Upper lobe of right lung (tissue), 1 donor: ENCODE data around the gene DPP4. TPM values are rescaled to one million over a fixed set of nuclear protein-coding genes. Genes with fewer than 3 reads are reported as not detected.
A peak's percentile ranks its signal among the peaks of the same experiment; 100 is the strongest.

Experiments used
- ATAC-seq: fragments of 200-7000 bp; cut with Tn5 transposase; one replicate; pipeline ENCODE4 v1.9.1; 2020; ENCODE audit warnings: mild to moderate bottlenecking, moderate library complexity
- DNase-seq: peaks from one replicate; pipeline ENCODE4 v3.0.0-alpha.2; 2020
- H3K27ac ChIP-seq: fragments of 200-600 bp; one replicate; pipeline ENCODE4 v1.8.0; 2022
- H3K27me3 ChIP-seq: fragments of 200-600 bp; one replicate; pipeline ENCODE4 v1.8.0; 2022; ENCODE audit warnings: mild to moderate bottlenecking
- H3K36me3 ChIP-seq: fragments of 200-600 bp; one replicate; pipeline ENCODE4 v1.8.0; 2022
- H3K4me1 ChIP-seq: fragments of 200-600 bp; one replicate; pipeline ENCODE4 v1.8.0; 2022
- H3K4me3 ChIP-seq: fragments of 200-600 bp; one replicate; pipeline ENCODE4 v1.8.0; 2022; ENCODE audit warnings: mild to moderate bottlenecking
- H3K9me3 ChIP-seq: fragments of 200-600 bp; one replicate; pipeline ENCODE4 v1.8.0; 2022
- CTCF ChIP-seq: fragments of 200-600 bp; IDR thresholded peaks from one replicate; pipeline ENCODE4 v1.8.0; 2022; ENCODE audit warnings: antibody characterized with exemption
- intact Hi-C: fragments of 100-400 bp; cut with DNase I; formaldehyde crosslinking; loops from one replicate; pipeline ENCODE4 v1.11.0; 2022
- long read RNA-seq: library from polyadenylated mRNA; unstranded; transcript quantifications from one replicate; pipeline ENCODE4 v2.0.0, GENCODE V29; 2021
- total RNA-seq: library from RNA; stranded (reverse); fragmentation: NEBNext Ultra II Directional; extraction: Animal tissue kit (Norgen Biotek cat#: 25700); gene quantifications from one replicate; pipeline ENCODE4 v1.2.1, GENCODE V29; 2021
- donor health status: DM: no; HTN: yes; CAD: no; lungs with severe emphysema.

The DPP4 gene
- 30.7 TPM for total RNA-seq
- long read RNA-seq, transcript DPP4-201 (26 exons, 3,904 nt): major isoform, 76 of 100 reads
- long read RNA-seq, partial matches to known transcripts: 8 of 100 reads
- long read RNA-seq, other reads (novel, unspliced or antisense): 16 of 100 reads

GRCh38 chr2:162073888-162074631 lies at the start of gene DPP4:
Gene DPP4, minus strand, starts transcription at chr2:162074215. Its CDS starts 234 bp downstream, at chr2:162073981.
- peak; percentile 81 for DNase-seq
- peak within 1 kb of the TSS; percentile 64 for H3K4me3 ChIP-seq
- peak within 1 kb of the TSS; percentile 65 for H3K27ac ChIP-seq
- H3K36me3 ChIP-seq: no peaks in the 10 kb centered on the region
- peak; percentile 6 for TF ChIP-seq CTCF
- intact Hi-C loops: no loop called here
- H3K9me3 ChIP-seq: peaks cover 5% of the 10 kb centered on the region
- peak; percentile 86 for ATAC-seq
- H3K4me1 ChIP-seq: peaks cover 13% of the 10 kb centered on the region
- H3K27me3 ChIP-seq: no peaks in the 10 kb centered on the region

GRCh38 chr2:162118166-162119031 lies 44.4 kb upstream of the DPP4 start:
- TF ChIP-seq CTCF: no peak
- DNase-seq: no peak
- H3K27me3 ChIP-seq: no peaks in the 10 kb centered on the region
- H3K4me1 ChIP-seq: peaks cover 23% of the 10 kb centered on the region
- peak overlapping the region; percentile 79 for H3K27ac ChIP-seq
- H3K36me3 ChIP-seq: no peaks in the 10 kb centered on the region
- ATAC-seq: peak; percentile 88
- H3K9me3 ChIP-seq: no peaks in the 10 kb centered on the region
- intact Hi-C loops: no loop called here
- H3K4me3 ChIP-seq: no peak overlapping the region

DNA sequence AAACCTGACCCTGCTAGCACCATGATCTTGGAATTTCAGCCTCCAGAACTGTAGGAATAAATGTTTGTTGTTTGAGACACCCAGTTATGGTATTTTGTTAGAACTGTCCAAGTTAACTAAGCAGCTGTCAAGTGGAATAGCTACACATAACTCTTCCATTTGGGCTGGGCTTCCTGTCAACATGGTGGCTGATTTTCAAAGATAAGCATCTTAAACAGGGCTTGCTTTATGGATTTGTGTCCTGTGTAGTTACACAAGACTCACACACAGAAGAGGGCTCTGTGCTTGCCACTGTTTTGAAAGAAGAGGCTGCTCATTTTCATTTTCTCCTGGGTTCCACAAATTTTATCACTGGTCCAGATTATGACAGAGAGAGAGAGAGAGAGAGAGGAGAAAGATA lies 42.3 kb upstream of the DPP4 start:
- no peaks in the 10 kb centered on the region for H3K36me3 ChIP-seq
- TF ChIP-seq CTCF: no peak
- no peak for DNase-seq
- no peaks in the 10 kb centered on the region for H3K9me3 ChIP-seq
- no peak overlapping the region for H3K4me3 ChIP-seq
- ATAC-seq: no peak
- H3K27me3 ChIP-seq: no peaks in the 10 kb centered on the region
- H3K4me1 ChIP-seq: peaks cover 32% of the 10 kb centered on the region
- intact Hi-C loops: no loop called here
- H3K27ac ChIP-seq: no peak overlapping the region

DNA sequence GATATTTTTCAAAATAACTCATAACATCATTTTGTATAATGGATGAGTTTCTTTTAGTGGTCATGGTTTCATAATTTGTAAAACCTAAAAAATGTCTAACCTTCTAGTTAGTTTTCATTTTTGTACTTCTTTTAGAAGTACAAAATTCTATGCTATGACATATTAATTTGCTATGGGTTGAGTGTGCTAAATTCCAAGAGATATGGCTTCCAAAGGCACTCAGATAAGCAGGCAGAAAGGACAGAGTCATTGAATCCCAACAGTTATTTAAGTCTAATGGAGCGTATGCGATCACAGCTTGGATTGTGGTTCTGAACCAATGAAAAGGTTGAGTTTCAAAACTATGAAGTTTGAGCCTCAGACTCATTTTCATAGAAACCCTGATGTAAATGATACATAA lies 41.1 kb upstream of the DPP4 start:
- Histone ChIP-seq H3K4me1 (peaks cover 32% of the 10 kb centered on the region), H3K36me3 (no peaks in the 10 kb centered on the region), H3K27me3 (no peaks in the 10 kb centered on the region), H3K4me3 (no peak overlapping the region), H3K27ac (no peak overlapping the region), H3K9me3 (no peaks in the 10 kb centered on the region)
- ATAC-seq: no peak
- intact Hi-C loops: no loop called here
- no peak for TF ChIP-seq CTCF
- no peak for DNase-seq

GRCh38 chr2:162114271-162114670 lies 40.3 kb upstream of the DPP4 start:
- intact Hi-C loops: no loop called here
- H3K4me1 ChIP-seq: peaks cover 32% of the 10 kb centered on the region
- H3K4me3 ChIP-seq: no peak overlapping the region
- H3K9me3 ChIP-seq: no peaks in the 10 kb centered on the region
- no peak for DNase-seq
- H3K27ac ChIP-seq: no peak overlapping the region
- ATAC-seq: no peak
- H3K27me3 ChIP-seq: no peaks in the 10 kb centered on the region
- H3K36me3 ChIP-seq: no peaks in the 10 kb centered on the region
- TF ChIP-seq CTCF: no peak
